Stimulated activated CD4-positive, alpha-beta T cell treated with anti-CD3 and anti-CD28 coated beads, Interleukin-4, amount 100 ng/mL, for 48 hours (primary cell): Measurements from ENCODE around the gene SCLT1.

Experiments
- DNase-seq, 2 donors: peaks; one replicate each; pipeline ENCODE4 v3.0.0-alpha.2; 2020; ENCODE audit warnings: low read depth in 2 of 2

The SCLT1 gene

GRCh38 chr4:128958194-128958593 lies 135.1 kb downstream of the SCLT1 start:
- DNase-seq: no peak

DNA sequence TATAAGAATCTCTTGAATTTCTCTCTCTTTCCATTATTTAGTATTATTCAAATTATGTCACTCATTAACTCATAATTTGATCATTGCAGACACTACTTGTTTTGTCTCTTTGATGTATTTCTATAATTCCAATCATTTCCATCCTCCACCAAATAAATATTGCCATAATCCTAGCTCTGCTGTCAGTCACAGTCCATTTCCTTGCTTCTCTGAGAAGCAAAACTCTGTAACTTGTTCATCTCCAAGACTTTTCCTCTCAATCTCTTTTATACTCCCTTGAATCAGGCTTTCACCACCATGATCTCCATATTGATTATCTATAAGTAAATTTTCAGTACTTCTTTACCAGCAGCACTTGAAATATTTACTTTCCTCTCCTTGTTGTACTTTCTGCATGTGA lies 135.9 kb downstream of the SCLT1 start:
- no peak for DNase-seq

GRCh38 chr4:128955751-128956150 lies 137.6 kb downstream of the SCLT1 start:
- no peak for DNase-seq

DNA sequence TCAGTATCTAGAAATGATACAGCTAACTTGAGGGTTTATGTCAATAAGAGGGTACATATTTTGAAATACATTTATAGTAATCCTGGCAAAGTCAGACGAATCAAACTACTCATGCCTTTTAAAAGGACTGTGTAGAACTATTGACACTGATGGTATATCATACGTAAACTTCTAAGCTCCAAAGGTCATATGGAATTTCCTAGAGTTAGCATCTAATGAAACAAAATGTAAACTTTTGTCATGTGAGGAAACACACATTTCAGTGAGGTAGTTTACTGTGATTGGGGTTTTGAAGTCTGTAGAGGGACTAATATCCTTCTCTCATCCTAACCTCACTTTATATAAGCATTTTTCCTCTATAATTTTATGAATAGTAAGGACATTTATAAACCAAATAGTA lies 138.4 kb downstream of the SCLT1 start:
- DNase-seq: no peak

DNA sequence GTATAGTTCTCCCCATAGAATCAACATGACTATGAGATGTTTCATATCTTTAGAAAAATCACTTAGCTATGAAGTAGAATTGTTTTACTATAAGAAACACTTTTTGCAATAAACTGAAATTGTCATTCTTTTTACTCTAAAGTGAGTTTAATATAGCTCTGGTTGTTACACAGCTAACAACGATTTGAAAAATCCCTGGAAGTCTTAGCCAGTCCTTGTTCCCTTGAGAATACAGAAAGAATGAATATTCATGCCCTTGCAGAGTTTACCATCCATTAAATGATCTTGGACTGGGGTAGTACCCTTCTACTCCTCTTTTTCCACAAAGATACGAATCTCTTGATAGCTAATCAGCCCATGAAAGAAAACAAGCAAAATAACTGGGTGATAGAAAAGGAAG lies 142.0 kb downstream of the SCLT1 start:
- no peak for DNase-seq

DNA sequence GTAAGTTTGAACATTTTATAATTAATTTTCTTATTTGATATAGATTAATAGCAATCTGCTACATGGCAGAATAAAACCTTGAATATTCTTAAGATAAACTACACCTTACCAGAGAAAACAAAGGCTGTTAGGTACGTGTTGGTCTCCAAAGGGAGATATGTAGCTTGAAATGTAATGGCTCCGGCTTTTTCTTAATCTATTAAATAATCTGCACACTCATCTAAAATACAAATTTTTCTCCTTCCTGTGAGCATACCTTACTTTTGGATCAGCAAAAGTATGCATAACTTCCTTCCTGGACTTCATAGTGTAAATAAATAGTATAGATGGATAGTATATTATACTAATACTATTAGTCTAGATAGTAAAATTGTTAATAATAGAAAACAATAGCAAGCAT lies 142.5 kb downstream of the SCLT1 start:
- DNase-seq: no peak

- DNase-seq: no peak
These were observed 146.4 kb downstream of the SCLT1 start for GRCh38 chr4:128946916-128947315.

GRCh38 chr4:128942607-128943006 lies 150.7 kb downstream of the SCLT1 start:
- DNase-seq: no peak

DNA sequence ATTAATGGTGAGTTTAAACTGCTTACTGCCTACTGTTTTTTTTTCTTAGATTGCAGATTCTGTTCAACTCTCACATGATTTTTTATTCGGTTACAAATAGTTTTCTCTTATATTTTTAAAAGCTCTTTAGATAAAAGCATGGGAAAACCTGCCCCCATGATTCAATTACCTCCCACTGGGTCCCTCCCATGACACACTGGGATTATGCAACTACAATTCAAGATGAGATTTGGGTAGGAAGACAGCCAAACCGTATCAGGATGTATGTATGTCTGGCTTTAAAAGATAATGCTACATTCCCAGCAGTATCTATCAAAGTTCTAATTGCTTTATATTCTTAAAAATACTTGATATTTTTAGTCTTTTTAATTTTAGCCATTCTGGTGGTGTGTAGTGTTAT lies 152.4 kb downstream of the SCLT1 start:
- DNase-seq: no peak

DNA sequence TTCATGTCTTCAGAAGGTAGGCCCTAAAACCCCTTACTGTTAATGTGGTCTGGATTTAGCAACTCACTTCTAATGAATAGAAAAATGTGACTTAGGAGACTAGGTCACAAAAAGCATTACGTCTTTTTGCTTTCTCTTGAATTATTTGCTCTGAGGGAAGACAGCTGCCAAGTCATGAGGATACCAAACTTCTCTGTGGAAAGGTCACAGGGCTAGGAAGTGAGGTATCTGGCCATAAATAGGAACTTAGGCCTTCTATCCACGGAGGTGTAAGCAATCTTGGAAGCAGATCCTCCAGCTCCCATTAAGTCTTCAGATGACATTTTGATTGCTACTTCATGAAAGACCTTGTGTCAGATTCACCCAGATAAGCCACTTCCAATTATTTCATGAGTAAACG lies 163.3 kb downstream of the SCLT1 start:
- no peak for DNase-seq

- no peak for DNase-seq
These were observed 168.4 kb downstream of the SCLT1 start for GRCh38 chr4:128924951-128925350.

DNA sequence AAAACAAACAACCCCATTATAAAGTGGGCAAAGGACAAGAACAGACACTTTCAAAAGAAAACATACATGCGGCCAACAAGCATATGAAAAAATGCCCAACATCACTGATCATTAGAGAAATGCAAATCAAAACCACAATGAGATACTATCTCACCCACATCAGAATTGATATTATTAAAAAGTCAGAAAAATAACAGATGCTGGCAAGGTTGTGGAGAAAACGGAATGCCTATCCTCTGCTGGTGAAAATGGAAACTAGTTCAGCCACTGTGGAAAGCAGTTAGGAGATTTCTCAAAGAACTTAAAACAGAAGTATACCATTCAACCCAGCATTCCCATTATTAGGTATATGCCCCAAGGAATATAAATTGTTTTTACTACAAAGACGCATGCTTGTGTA lies 171.4 kb downstream of the SCLT1 start:
- no peak for DNase-seq

GRCh38 chr4:128917781-128918180 lies 175.6 kb downstream of the SCLT1 start:
- DNase-seq: no peak

- DNase-seq: no peak
These were observed 176.5 kb downstream of the SCLT1 start for GRCh38 chr4:128916832-128917231.

- no peak for DNase-seq
These were observed 177.8 kb downstream of the SCLT1 start for GRCh38 chr4:128915544-128915943.

DNA sequence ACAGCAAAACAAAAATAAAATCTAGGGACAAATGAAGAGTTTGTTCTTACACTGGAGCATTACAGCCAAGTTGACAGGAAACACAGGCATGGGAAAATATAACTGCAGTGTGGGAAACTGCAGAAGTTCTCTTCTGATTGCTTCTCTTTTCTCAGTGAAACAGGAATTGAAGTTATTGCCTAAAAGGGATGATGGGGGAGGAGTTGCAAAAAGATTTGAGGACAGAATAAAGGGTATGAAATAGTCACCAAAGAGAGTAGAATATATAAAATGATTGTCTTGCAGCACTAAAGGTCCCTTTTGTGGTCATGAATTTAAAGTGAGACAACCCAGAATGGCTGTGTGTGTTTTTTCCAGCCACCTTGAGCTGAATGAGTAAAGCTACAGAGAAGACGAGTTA lies 180.1 kb downstream of the SCLT1 start:
- no peak for DNase-seq

GRCh38 chr4:128908735-128909134 lies 184.6 kb downstream of the SCLT1 start:
- no peak for DNase-seq

- no peak for DNase-seq
These were observed 185.4 kb downstream of the SCLT1 start for GRCh38 chr4:128907981-128908380.

DNA sequence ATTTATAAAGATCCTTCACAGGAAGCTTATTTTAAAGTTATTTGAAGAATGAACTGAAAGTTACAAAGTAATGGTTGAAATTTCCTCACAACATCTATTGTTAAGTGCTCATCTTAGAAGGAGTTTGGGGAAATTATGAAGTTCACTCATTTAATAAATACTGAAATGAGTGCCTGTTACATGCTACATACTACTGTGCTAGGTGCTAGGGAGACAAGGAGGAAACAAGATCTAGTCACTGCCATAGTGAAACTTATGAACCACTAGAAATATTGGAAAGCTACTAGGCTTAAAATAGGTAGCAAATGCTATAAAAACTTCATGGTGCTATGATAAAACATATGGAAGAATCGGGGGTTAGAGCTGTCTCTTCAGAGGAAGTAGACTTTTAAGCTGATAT lies 186.8 kb downstream of the SCLT1 start:
- DNase-seq: no peak

GRCh38 chr4:128904821-128905220 lies 188.5 kb downstream of the SCLT1 start:
- no peak for DNase-seq

GRCh38 chr4:128880662-128881061 lies 212.7 kb downstream of the SCLT1 start:
- DNase-seq: no peak

DNA sequence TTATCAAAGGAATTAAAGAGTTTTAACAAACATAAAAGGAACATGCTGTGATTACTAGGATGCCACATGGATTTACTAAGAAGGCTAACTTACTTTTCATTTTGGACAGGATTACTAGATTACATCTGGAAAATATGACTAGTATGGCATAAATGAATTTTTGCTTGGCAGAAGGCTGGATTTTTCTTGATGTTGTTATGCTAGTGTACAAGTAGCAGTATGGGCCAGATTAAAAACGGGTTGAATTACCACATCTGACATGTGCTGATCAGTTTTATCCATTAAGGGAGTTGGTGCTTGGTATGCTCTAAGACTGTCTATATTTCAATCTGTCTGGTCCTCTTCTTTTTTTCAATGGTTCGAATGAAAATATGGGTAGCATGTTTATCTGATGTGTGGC lies 213.4 kb downstream of the SCLT1 start:
- no peak for DNase-seq

- DNase-seq: no peak
These were observed 214.1 kb downstream of the SCLT1 start for GRCh38 chr4:128879283-128879682.

GRCh38 chr4:128877934-128878333 lies 215.4 kb downstream of the SCLT1 start:
- DNase-seq: no peak

GRCh38 chr4:128876200-128876599 lies 217.1 kb downstream of the SCLT1 start:
- DNase-seq: no peak
